Muscle of leg (tissue), 11 donors: ENCODE results near the gene KLHL35. TPM values are rescaled to one million over a fixed set of nuclear protein-coding genes. Genes with fewer than 3 reads are reported as not detected.
A peak's percentile ranks its signal among the peaks of the same experiment; 100 is the strongest.

Experiments used
- DNase-seq: peaks from one replicate; pipeline ENCODE4 v3.0.0; 2013
- H3K27ac ChIP-seq: one replicate; pipeline ENCODE4 v1.5.1; 2013; ENCODE audit warnings: mild to moderate bottlenecking, low read length, control low read depth
- H3K27me3 ChIP-seq: one replicate; pipeline ENCODE4 v1.6.1; 2013; ENCODE audit warnings: low read length; ENCODE audit not compliant: control insufficient read depth, insufficient read depth
- H3K36me3 ChIP-seq: one replicate; pipeline ENCODE4 v1.6.1; 2013; ENCODE audit warnings: low read length; ENCODE audit not compliant: control insufficient read depth, insufficient read depth
- H3K4me1 ChIP-seq: one replicate; pipeline ENCODE4 v1.6.1; 2013; ENCODE audit warnings: low read length; ENCODE audit not compliant: control insufficient read depth, insufficient read depth
- H3K4me3 ChIP-seq: one replicate; pipeline ENCODE4 v1.5.1; 2013; ENCODE audit warnings: low read length, control low read depth
- H3K9me3 ChIP-seq: replicated peaks from 2 replicates; pipeline ENCODE4 v1.6.1; 2013; ENCODE audit warnings: low read depth, low read length; ENCODE audit not compliant: control insufficient read depth
- WGBS: methylation state at CpG from one replicate; pipeline ENCODE4 v1.1.5; 2013; ENCODE audit warnings: missing lambda C conversion rate; ENCODE audit not compliant: insufficient coverage; 5-methylcytosine and 5-hydroxymethylcytosine counted together
- polyA plus RNA-seq, 8 donors: library from polyadenylated mRNA; unstranded; fragments of 120-200 nt; gene quantifications; one replicate each; pipeline versions ENCODE4 v1.2.1 to v1.2.3, GENCODE V29; 2013; ENCODE audit warnings: inconsistent platforms in 1 of 8, low replicate concordance in 1 of 8; ENCODE audit not compliant: insufficient read length in 8 of 8, insufficient read depth in 1 of 8
- total RNA-seq: library from RNA; stranded (reverse); fragments of 120-200 nt; gene quantifications from one replicate; pipeline ENCODE4 v1.2.4, GENCODE V29; 2013

Gene KLHL35
- total and polyA plus RNA-seq, 9 donors: 2.3 to 6.5 (median 4.2) TPM

GRCh38 chr11:75476739-75477613 is 44.0 kb upstream of the KLHL35 start:
- no peaks in the 10 kb centered on the region for H3K27me3 ChIP-seq
- peak overlapping the region; percentile 65 for H3K27ac ChIP-seq
- H3K4me3 ChIP-seq: no peak overlapping the region
- no peaks in the 10 kb centered on the region for H3K36me3 ChIP-seq
- H3K4me1 ChIP-seq: peaks cover 47% of the 10 kb centered on the region
- H3K9me3 ChIP-seq: no peaks in the 10 kb centered on the region
- no peak for DNase-seq
- 51% methylated on average over 8 of the region's 10 CpGs for WGBS

GRCh38 chr11:75475767-75476650 is 43.0 kb upstream of the KLHL35 start:
- DNase-seq: peak; percentile 55
- 77% methylated on average over 5 of the region's 9 CpGs for WGBS
- peaks cover 49% of the 10 kb centered on the region for H3K4me1 ChIP-seq

GRCh38 chr11:75474878-75475766 is 42.1 kb upstream of the KLHL35 start:
- H3K4me3 ChIP-seq: no peak overlapping the region
- peak; percentile 82 for DNase-seq
- peak overlapping the region; percentile 42 for H3K27ac ChIP-seq
- H3K27me3 ChIP-seq: no peaks in the 10 kb centered on the region
- peaks cover 52% of the 10 kb centered on the region for H3K4me1 ChIP-seq
- no peaks in the 10 kb centered on the region for H3K36me3 ChIP-seq
- WGBS: 49% methylated on average over 3 of the region's 16 CpGs
- no peaks in the 10 kb centered on the region for H3K9me3 ChIP-seq

More at GRCh38 chr11:75475767-75476650, 43.0 kb upstream of the KLHL35 start:
- H3K36me3 ChIP-seq: no peaks in the 10 kb centered on the region
- peak overlapping the region; percentile 65 for H3K27ac ChIP-seq
- H3K9me3 ChIP-seq: no peaks in the 10 kb centered on the region
- no peak overlapping the region for H3K4me3 ChIP-seq
- no peaks in the 10 kb centered on the region for H3K27me3 ChIP-seq

- H3K9me3 ChIP-seq: no peaks in the 10 kb centered on the region
- no peak overlapping the region for H3K27ac ChIP-seq
- no peak overlapping the region for H3K4me3 ChIP-seq
- no peaks in the 10 kb centered on the region for H3K27me3 ChIP-seq
- no peaks in the 10 kb centered on the region for H3K36me3 ChIP-seq
- WGBS: no CpG with 5 or more reads among the region's 1 CpG
- DNase-seq: no peak
- peaks cover 59% of the 10 kb centered on the region for H3K4me1 ChIP-seq
These were observed 41.2 kb upstream of the KLHL35 start for GRCh38 chr11:75474240-75474639.

- Histone ChIP-seq H3K27me3 (no peaks in the 10 kb centered on the region), H3K36me3 (no peaks in the 10 kb centered on the region), H3K4me1 (peaks cover 59% of the 10 kb centered on the region), H3K27ac (no peak overlapping the region), H3K4me3 (no peak overlapping the region), H3K9me3 (no peaks in the 10 kb centered on the region)
- DNase-seq: no peak
- WGBS: 70% methylated on average over 5 of the region's 6 CpGs
These were observed 40.7 kb upstream of the KLHL35 start for GRCh38 chr11:75473684-75474083.

GRCh38 chr11:75472081-75472732 is 39.2 kb upstream of the KLHL35 start:
- peaks cover 72% of the 10 kb centered on the region for H3K4me1 ChIP-seq
- no peak overlapping the region for H3K4me3 ChIP-seq
- H3K9me3 ChIP-seq: no peaks in the 10 kb centered on the region
- no peak for DNase-seq
- H3K36me3 ChIP-seq: no peaks in the 10 kb centered on the region
- 82% methylated on average over 5 of the region's 5 CpGs for WGBS
- no peak overlapping the region for H3K27ac ChIP-seq
- H3K27me3 ChIP-seq: no peaks in the 10 kb centered on the region

- WGBS: 34% methylated on average over 3 of the region's 7 CpGs
- H3K9me3 ChIP-seq: no peaks in the 10 kb centered on the region
- no peak for DNase-seq
- H3K4me1 ChIP-seq: peaks cover 70% of the 10 kb centered on the region
- no peak overlapping the region for H3K27ac ChIP-seq
- no peaks in the 10 kb centered on the region for H3K27me3 ChIP-seq
- H3K36me3 ChIP-seq: no peaks in the 10 kb centered on the region
- H3K4me3 ChIP-seq: no peak overlapping the region
These were observed 38.4 kb upstream of the KLHL35 start for GRCh38 chr11:75471176-75471973.

GRCh38 chr11:75470476-75471080 is 37.6 kb upstream of the KLHL35 start:
- H3K9me3 ChIP-seq: no peaks in the 10 kb centered on the region
- H3K4me1 ChIP-seq: peaks cover 70% of the 10 kb centered on the region
- 48% methylated on average over 2 of the region's 7 CpGs for WGBS
- no peak overlapping the region for H3K27ac ChIP-seq
- H3K27me3 ChIP-seq: no peaks in the 10 kb centered on the region
- no peak for DNase-seq
- no peaks in the 10 kb centered on the region for H3K36me3 ChIP-seq
- no peak overlapping the region for H3K4me3 ChIP-seq
